GM10847 (cell line): ENCODE data around the gene FGF8.

Source experiments
- POLR2A ChIP-seq: IDR thresholded peaks from 2 replicates; pipeline ENCODE4 v1.6.1; 2011; ENCODE audit not compliant: insufficient read length; ENCODE audit errors: extremely low read depth

Gene FGF8

GRCh38 chr10:101789686-101790085 is 13.8 kb upstream of the FGF8 start:
- TF ChIP-seq POLR2A, result no peak

GRCh38 chr10:101785801-101786200 is 9.9 kb upstream of the FGF8 start:
- no peak for TF ChIP-seq POLR2A

GRCh38 chr10:101784558-101784957 is 8.6 kb upstream of the FGF8 start:
- no peak for TF ChIP-seq POLR2A

- no peak for TF ChIP-seq POLR2A
Measured at GRCh38 chr10:101783736-101784118, 7.8 kb upstream of the FGF8 start.

GRCh38 chr10:101782811-101783735 is 7.2 kb upstream of the FGF8 start, which contains the start of gene NPM3:
NPM3 (minus strand) TSS chr10:101783446; CDS start chr10:101783390, 56 bp downstream.
- TF ChIP-seq POLR2A, result peak; percentile 74

- no peak for TF ChIP-seq POLR2A
Measured at GRCh38 chr10:101781984-101782810, 6.3 kb upstream of the FGF8 start.

GRCh38 chr10:101781655-101781983 is 5.7 kb upstream of the FGF8 start:
- no peak for TF ChIP-seq POLR2A

GRCh38 chr10:101780818-101781654 is 5.1 kb upstream of the FGF8 start:
- TF ChIP-seq POLR2A, result no peak

- TF ChIP-seq POLR2A, result no peak
Measured at GRCh38 chr10:101780187-101780817, 4.4 kb upstream of the FGF8 start.

- no peak for TF ChIP-seq POLR2A
Measured at GRCh38 chr10:101779544-101780186, 3.8 kb upstream of the FGF8 start.

GRCh38 chr10:101778781-101779543 is 3.0 kb upstream of the FGF8 start:
- no peak for TF ChIP-seq POLR2A

- TF ChIP-seq POLR2A, result no peak
Measured at GRCh38 chr10:101778151-101778780, 2.4 kb upstream of the FGF8 start.

GRCh38 chr10:101777619-101778145 is 1.8 kb upstream of the FGF8 start:
- no peak for TF ChIP-seq POLR2A
